COLO668 (cell line): Measurements from ENCODE around the gene BTBD16.
A peak's percentile ranks its signal among the peaks of the same experiment; 100 is the strongest.

Experiments
- DNase-seq: peaks from one replicate; lab custom pipeline; 2025; ENCODE audit not compliant: unreplicated experiment; lab: John Stamatoyannopoulos, UW

BTBD16 gene

GRCh38 chr10:122308417-122309141 is 37.5 kb downstream of the BTBD16 start:
- no peak for DNase-seq

DNA sequence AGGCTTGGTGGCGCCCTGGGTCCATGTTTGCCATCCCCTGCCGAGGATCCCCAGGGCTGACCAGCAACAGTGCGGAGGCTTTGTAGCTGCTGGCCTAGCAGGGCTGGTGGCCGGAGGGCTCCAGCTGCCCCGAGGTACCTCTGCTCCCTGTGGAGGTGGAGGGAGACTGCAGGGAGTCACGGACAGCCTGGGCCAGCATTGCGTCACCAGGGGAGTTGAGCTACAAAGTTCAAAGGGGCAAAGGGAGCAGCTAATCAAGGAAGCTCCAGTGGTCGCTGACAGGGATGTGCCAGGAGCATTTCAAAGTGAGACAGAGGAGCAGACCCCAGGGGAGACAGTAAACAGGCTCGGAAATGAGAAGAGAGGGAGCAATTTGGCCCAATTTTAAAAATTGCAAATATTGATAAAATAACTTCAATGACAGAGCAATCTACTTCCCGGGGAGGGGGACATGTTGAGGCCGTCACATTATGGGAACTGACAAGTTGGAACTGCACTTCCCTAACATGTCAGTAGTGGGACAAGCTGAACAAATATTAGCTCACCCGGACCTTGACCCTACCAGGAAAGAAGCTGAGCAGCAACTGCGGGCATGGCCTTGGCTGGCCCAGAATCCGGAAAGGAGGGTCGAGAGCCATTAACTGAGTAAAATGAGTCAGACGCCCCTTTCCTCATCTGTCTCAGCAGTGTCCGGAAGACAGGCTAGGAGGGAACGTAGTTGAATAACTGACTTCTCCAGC is 39.4 kb downstream of the BTBD16 start:
- DNase-seq: peak; percentile 61

GRCh38 chr10:122311051-122311410 is 39.9 kb downstream of the BTBD16 start:
- DNase-seq: no peak

DNA sequence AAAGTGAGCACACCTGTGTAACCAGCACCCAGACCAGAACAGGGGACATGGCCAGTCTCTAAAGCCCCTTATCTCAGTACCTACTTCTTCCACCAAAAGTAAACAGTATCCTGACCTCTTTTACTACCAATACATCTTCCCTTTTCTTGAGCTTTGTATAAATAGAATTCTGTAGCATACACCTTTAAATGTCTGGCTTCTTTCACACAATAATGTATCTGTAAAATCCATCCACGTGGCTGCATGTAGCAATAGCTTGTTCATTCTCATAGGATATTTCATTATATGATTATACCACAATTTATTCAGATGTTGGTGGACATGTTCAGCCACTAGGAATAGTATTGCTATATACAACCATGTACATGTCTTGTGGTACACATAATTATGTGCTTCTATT is 40.6 kb downstream of the BTBD16 start:
- no peak for DNase-seq

DNA sequence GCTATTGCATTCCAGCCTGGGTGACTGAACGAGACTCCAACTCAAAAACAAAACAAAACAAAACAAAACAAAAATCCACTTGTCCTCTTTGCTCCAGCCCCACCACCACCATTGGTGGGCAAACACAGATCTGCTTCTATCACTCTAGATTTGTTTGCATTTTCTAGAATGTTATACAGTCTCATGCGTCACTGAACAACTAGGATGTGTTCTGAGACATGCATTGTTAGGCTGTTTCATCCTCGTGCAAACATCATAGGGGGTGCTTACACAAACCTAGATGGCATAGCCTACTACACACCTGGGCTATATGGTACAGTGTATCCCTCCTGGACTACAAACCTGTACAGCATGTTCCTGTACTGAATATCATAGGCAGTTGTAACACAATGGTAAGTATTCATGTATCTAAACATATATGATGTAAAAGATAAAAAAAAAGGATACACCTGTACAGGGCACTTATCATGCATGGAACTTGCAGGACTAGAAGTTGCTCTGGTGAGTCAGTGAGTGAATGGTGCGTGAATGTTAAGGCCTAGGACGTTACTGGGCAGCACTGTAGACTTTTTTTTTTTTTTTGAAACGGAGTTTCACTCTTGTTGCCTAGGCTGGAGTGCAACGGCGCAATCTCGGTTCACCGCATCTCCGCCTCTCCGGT is 45.3 kb downstream of the BTBD16 start:
- DNase-seq: no peak

DNA sequence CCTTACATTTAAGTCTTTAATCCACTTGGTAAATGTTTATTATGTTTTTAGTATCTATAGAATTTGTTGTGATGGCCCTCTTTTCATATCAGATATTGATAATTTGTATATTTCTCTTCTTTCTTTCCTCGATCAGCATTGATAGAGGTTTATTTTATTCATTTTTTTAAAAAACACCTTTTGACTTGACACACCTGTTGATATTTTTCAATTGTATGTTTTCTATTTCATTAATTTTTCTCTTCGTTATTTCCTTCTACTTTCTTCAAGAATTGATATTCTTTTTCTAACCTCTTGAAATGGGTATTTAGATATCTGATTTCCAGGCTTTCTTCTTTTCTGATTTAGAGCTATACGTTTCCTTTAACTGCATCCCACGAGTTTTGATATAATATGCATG is 50.9 kb downstream of the BTBD16 start:
- DNase-seq: no peak

DNA sequence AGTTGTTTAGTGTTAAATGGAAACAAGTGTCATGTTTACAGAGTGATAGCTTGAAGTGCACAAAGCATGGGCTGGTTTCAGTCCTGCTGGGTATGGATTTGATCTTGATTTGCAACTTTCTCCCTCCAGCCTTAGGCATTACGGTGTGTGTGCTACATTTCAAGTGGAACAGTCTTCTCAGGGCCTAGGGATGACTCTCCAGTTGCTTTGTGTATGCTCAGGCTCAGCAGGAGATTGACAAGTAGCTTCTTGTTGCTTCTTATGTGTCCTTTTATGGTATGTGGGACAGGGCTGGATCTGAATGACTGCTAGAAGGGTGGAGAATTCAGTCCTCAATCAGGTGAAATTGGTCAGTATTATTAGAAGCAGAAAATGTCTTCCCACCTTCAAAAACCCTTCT is 52.1 kb downstream of the BTBD16 start:
- DNase-seq: no peak

DNA sequence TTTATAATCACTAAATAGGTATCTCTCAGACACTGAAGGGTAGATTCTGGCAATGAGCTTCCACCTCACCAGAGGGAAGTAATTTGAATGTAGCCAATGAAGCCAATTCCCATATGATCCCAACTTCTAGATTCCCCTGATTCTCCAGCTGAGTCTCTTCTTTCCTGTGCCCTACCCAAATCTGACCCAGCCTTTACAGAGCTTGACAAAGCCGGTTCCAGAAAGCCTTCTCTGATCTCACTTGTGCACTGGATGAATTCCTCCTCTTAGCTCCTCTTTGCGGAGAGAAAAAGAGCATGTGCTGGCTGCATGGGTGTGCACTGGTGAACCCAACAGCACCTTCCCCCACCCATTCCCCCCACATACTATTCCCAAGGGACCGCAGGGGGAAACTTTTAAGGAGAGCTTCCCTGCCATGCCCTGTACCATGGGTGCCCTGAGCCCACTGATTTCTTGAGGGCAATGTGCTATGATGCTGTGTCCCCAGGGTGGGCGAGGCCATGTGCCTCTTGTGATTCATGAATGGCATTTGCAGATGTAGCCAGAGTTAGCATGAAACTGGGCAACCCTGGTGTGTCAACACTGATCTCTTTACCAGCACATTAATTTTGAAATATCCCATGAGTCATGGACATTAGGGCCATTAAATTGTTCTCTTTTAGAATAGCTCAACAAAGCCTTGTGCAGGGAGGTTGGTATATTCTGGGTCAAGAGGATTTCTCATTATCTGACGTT is 53.0 kb downstream of the BTBD16 start:
- DNase-seq: no peak

- no peak for DNase-seq
These were observed 54.1 kb downstream of the BTBD16 start for GRCh38 chr10:122325235-122325634.

- DNase-seq: no peak
These were observed 55.3 kb downstream of the BTBD16 start for GRCh38 chr10:122326385-122326784.

- DNase-seq: no peak
These were observed 55.7 kb downstream of the BTBD16 start for GRCh38 chr10:122326806-122327205.

- DNase-seq: no peak
These were observed 56.4 kb downstream of the BTBD16 start for GRCh38 chr10:122327237-122328206.

- no peak for DNase-seq
These were observed 57.6 kb downstream of the BTBD16 start for GRCh38 chr10:122328676-122329075.

DNA sequence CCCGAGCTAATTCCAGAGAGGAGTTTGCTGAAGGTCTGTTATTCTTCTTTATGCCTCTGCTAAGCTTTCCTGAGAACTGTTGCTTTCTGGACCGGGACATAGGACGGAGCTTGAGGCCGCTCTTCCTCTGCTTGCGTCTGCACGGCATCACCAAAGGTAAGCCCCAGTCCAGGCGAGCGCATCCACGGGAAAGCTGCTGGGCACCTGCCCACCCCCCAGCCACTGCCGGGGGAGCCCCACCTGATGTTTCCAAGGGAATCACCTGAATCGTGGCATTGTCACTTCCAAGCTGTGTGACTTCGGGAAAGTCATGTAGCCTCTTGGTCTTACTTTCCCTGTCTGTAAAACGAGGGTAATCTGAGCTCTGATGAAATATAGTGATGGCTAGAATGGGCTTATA is 58.3 kb downstream of the BTBD16 start:
- DNase-seq: no peak

DNA sequence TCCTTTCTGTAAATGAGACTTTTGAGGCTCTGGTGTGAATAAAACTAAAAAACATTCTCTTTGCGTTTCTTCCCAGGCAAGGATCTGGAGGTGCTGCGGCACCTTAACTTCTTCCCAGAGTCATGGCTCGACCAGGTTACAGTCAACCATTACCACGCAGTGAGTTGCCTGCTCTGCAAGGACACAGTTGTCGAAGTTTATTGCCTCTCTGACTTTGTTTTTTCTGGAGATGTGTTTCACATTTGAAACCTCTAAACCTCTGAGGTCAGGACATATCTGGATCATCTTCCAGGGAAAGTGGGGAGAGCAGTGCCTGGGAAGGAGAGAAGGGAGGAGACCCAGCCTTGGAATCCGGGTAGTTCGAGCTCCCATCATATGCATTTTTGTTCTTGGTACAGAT is 60.0 kb downstream of the BTBD16 start:
- no peak for DNase-seq

- peak; percentile 23 for DNase-seq
These were observed 60.7 kb downstream of the BTBD16 start for GRCh38 chr10:122331615-122332446.

DNA sequence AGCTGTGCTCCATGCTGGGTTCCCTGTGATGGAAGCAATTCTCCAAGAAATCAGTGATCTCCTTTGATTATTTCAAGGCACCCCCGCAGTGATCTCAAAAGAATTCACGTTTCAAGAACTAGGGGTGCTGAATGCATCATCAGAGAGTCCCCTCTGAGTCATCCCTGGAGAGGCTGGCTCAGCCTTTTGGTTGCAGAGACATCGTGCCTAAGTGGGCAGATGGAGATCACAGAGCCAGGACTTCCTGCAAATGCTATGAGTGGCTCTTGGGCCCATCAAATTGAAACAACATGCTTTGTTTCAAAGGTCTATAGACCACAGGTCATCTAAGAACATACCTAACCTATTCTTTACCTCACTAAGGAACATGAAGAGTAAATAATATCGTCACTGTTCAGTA is 61.9 kb downstream of the BTBD16 start:
- no peak for DNase-seq

DNA sequence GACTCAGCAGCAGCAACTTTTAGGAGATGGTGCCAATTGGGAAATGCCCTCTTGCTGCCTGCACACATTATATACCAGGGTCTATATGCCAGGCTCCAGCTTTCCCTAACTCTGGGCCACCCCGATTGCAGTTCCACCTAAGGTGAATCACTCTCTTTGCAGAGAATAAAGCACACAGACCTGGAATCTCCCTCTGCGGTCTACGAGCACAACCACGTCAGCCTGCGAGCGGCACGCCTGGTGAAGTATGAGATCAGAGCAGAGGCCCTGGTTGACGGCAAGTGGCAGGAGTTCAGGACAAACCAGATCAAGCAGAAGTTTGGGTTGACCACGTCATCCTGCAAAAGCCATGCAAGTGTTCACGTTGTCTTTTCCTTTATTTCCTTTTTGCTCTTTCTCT is 65.2 kb downstream of the BTBD16 start:
- DNase-seq: no peak

GRCh38 chr10:122336961-122337360 is 65.9 kb downstream of the BTBD16 start:
- DNase-seq: no peak
